HG03139 (cell line): Measurements from ENCODE around the gene HMSD.

Experiments used
- ATAC-seq: cut with Tn5 transposase; IDR thresholded peaks from one replicate; pipeline ENCODE4 v1.9.1; 2021; ENCODE audit not compliant: unreplicated experiment

HMSD gene

GRCh38 chr18:63953811-63954210, 4.7 kb downstream of the HMSD start:
- no peak for ATAC-seq

- no peak for ATAC-seq
Measured at GRCh38 chr18:63956755-63957154, 7.7 kb downstream of the HMSD start.

DNA sequence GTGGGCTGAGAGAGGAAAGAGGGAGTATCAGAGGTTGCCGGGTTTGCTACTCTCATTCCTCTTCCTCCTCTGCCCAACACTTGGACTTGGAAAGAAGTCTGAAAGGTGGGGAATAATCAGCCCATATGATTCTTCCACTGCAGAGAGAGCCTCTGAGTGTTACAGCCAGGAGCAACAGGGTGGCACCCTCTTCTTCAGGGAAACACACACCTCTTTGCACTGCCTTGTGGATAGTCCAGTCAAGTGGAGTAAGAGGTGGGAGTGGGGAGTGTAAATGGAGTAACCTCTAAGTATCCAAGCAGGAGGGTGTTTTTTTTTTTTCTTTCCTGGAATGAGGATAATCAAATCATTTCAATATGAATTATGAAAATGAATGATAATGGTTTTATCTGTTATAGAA, 11.8 kb downstream of the HMSD start:
- ATAC-seq, result no peak

DNA sequence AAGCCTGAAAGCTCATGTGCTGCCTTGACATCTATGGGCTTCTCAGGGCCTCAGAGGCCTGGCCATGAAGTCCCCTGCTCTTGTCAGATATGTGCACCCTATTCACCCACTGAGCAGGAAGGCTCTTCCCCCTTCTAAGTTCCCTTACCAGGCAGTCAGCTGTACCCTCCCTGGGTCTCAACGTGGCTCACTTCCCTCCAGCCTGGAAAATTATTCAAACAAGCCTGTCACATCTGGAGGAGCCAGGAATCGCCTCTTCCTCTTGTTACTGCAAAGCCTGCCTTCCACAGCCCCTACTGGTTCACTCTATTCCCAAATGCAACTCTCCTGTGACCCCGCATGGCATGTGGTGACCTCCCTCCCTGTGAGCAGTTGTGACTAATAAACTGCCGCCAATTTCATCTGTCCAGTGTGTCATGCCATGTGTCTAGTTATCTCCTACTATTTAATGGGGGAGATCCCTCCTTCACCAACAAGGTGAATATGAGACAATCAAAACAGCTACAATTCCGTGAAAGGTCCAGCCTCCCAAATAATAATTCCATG, 12.4 kb downstream of the HMSD start:
- no peak for ATAC-seq

DNA sequence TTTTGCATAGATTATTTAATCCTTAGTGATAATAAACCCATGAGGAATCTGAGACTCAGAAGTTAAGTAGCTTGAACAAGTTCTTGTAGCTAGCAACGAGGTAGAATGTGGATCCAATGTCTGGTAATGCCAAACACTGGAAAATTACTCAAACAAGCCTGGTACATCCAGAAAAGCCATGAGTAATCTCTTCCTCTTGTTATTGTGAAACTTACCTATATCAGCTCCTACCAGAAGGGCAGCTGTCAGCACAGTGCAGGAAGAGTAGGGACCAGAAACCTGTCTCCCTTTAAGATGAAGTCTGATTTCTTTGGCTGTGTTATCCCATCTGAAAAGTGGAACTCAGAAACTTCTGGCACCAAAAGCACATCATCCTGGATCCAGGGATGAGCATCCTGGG, 13.0 kb downstream of the HMSD start:
- no peak for ATAC-seq

- ATAC-seq, result peak; percentile 83
Measured at GRCh38 chr18:63963615-63964256, 14.6 kb downstream of the HMSD start.

DNA sequence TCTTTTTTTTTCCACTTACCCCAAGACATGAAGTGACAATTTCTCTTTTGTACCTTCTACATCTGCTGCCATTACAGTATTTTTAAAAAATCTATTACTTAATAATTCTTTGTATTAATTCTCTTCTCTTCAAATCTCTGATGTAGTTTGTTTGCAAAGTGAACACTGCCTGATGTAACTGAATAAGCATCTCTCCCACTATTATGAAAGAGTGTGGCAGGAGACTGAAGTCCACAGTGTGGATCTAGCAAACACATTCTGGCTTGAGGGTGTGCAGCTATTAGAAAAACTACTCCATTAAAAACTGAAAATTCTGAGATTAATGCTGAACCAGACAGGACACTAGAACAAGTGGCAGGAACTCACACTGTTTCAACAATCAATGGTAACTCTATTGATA, 15.8 kb downstream of the HMSD start:
- ATAC-seq, result no peak

DNA sequence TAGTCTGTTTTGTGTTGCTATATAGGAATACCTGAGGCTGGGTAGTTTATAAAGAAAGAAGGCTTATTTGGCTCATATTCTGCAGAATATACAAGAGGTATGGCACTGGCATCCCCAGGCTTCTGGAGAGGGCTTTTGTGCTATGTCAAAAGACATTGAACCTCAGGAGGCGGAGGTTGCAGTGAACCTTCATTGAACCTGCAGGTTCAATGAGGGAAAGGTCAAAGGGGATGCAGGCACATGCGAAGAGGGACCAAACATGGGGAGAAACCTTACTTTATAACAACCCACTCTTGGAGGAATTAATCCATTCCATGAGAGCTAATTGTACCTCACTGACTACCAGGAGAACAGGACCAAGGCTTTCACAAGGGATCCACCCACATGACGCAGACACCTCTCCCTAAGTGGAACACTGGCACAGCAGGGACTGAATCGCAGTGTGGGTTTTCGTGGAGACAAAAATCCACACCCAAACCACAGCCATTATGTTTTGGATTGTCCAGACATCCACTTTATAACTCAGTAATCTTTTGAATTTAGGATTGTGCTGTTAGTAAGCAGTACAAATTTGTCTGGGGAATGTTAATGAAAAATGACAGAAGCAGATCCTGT, 16.7 kb downstream of the HMSD start:
- no peak for ATAC-seq

- peak; percentile 92 for ATAC-seq
Measured at GRCh38 chr18:63969942-63970808, 21.1 kb downstream of the HMSD start, which contains the start of gene SERPINB8. SERPINB8 (plus strand) TSS chr18:63970081; CDS start chr18:63978309, 8,228 bp downstream.

DNA sequence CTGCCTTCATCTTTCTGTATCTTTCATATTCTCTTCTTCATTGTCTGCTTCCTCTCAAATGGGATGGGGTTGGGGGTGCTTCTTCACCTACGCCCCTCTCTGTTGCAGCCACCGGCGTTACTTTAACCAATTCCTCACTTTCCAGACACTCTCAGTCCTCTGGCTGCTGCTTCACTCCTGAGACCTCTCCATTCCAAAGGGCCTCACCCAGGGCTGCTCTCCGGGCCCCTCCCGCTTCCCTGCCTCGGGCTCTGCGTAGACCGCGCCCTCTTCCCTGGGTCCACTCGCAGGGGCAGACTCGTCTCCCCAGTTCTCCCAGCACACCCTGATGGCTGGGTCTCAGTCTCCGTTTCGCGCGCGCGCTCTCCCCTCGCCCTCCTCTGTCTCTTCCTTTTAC, 21.7 kb downstream of the HMSD start:
- peak; percentile 6 for ATAC-seq

- no peak for ATAC-seq
Measured at GRCh38 chr18:63971320-63972001, 22.4 kb downstream of the HMSD start.

DNA sequence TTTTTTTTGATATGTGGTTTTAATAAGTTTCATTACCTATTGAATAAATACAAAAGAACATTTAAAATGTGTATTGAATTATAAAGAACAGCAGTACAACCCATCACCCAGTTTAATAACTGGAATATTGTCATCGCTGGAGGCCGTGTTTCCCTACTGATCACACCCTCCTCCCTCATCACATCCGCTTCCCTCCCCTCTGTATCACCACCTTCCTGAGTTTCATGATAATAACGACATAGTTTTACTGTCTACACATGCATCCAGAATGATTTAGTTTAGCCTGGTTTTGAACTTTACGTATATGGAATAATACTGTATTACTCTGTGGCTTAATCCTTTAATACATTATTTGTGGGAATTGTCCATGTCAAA, 22.9 kb downstream of the HMSD start:
- ATAC-seq, result no peak

- ATAC-seq, result no peak
Measured at GRCh38 chr18:63974991-63975390, 25.9 kb downstream of the HMSD start.

DNA sequence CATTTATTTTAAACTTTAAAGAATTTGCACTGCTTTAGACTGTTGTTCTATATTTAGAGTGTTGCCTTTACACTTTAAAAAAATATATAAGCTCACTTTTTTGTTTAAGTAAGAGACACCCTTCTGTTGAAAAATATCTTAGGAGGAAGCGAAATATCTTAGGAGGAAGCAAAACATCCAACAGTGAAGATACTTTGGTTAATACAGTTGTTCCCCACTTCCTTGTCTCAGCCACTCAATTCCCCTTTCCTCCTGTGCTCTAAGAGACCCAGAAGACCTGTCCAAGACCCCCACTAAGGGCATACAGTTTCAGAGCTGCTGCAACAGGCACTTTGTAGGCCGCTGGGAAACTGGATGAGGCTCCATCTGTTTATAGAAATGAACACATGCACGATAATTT, 26.5 kb downstream of the HMSD start:
- ATAC-seq, result no peak

DNA sequence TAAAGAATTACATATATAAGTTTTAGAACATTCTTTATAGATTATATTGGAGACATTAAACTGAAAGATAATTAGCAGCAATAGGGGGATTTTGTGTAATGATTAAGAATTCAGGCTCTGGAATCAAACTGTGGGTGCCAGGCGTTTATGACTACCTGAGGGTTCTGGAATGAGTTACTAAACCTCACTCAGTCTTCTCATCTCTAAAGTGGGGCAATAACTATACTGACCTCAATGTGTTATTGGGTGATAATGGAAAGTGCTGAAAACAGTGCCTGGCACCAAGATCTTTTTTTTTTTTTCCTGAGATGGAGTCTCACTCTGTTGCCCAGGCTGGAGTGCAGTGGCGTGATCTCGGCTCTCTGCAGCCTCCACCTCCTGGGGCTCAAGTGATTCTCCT, 27.9 kb downstream of the HMSD start:
- no peak for ATAC-seq

GRCh38 chr18:63979409-63979920, 30.4 kb downstream of the HMSD start:
- ATAC-seq, result peak; percentile 64

DNA sequence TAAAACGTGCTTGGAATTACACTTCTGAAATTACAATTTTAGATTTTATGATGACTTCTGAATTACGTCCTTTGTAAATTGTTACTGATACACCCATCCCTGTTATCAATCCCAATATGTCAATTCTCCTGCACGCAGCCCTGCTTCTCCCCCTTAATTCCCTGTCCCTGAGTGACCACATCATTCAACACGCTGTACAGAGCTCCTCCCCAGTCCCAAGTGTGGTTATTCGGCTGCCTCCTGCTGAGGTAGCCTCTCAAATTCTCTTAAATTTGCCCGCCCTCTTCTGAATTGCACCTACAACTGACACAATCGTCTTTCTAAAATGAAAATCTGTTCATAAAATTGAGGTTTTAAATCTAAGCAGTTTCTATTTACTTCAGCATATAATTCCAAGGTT, 30.9 kb downstream of the HMSD start:
- ATAC-seq, result no peak

DNA sequence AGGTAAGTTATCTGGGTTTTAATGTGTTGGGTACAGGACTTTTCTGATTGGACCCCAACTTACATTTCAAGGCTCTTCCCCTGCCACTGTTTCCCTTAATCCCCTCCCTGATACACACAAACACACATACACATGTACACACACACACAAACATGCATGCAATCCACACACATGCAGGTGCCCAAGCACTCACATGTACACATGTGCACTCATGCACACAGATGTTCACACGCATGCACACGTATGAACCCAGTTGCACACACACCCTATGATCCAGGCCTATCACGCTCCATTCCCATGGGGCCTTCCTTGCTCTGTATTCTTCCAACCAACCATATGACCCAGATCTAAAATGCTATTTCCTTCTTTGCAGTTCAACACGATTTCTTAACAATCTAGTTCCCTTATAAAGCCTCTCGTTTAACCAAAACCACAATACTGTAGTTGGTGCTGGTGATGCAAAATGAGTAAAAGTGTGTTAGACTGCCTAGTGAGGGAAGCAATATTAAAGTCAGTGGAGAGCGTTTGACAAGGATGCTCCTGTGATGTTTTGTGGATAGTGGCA, 31.9 kb downstream of the HMSD start:
- no peak for ATAC-seq

- ATAC-seq, result no peak
Measured at GRCh38 chr18:63981719-63982118, 32.6 kb downstream of the HMSD start.

GRCh38 chr18:63982361-63982760, 33.3 kb downstream of the HMSD start:
- no peak for ATAC-seq

GRCh38 chr18:63986885-63987284, 37.8 kb downstream of the HMSD start:
- no peak for ATAC-seq
